ENCODE measurements around the gene HEATR3. TPM values are rescaled to one million over a fixed set of nuclear protein-coding genes. Genes with fewer than 3 reads are reported as not detected.

The HEATR3 gene
- total and polyA plus RNA-seq, 2 donors (not counting 1 experiment from before 2014, with no cell fraction given) = 18.0 to 21.0 TPM

- H3K27me3 ChIP-seq (replicated peaks in 1 of 4; ENCODE audit: control extremely low read depth in 1 of 4, control insufficient read depth in 3 of 4, insufficient read depth in 4 of 4, low read length in 3 of 4) = no peaks in the 10 kb centered on the region
- Mint-ChIP-seq H3K9me3 (ENCODE audit: insufficient read depth) (peaks cover 3% of the 10 kb centered on the region), H3K27me3 (no peaks in the 10 kb centered on the region), H3K4me3 (no peak overlapping the region), H3K27ac (no peak overlapping the region), H3K4me1 (peaks cover 7% of the 10 kb centered on the region)
- no CpG with 5 or more reads among the region's 1 CpG for WGBS (ENCODE audit: insufficient coverage)
- no peak overlapping the region for H3K4me3 ChIP-seq (ENCODE audit: control extremely low read depth in 1 of 5, extremely low read depth in 1 of 5, insufficient read depth in 1 of 5, low read depth in 2 of 5, low read length in 4 of 5)
- ChIA-PET POLR2A (no interaction called here), CTCF (no interaction called here)
- H3K79me2 ChIP-seq (ENCODE audit: control insufficient read depth, insufficient read depth, low read length) = no peaks in the 10 kb centered on the region
- ATAC-seq (ENCODE audit: low read depth) = no peak
- no peak for TF ChIP-seq CTCF (IDR thresholded peaks at IDR 0.05)
- TF ChIP-seq EZH2 (IDR thresholded peaks at IDR 0.05; ENCODE audit: borderline replicate concordance, insufficient read depth, low read depth, low read length, poor library complexity, severe bottlenecking) = no peak
- H3K9me3 ChIP-seq (ENCODE audit: control extremely low read depth in 1 of 3, control insufficient read depth in 2 of 3, insufficient read depth in 1 of 3, low read length in 2 of 3) = peaks cover 0 to 4% (median 0%) of the 10 kb centered on the region in 3 donors
- H3K9ac ChIP-seq (ENCODE audit: low read length) = no peak overlapping the region
- H3K36me3 ChIP-seq (replicated peaks in 1 of 2; ENCODE audit: control extremely low read depth in 1 of 2, control insufficient read depth in 1 of 2, extremely low read depth in 1 of 2, insufficient read depth in 2 of 2, low read length in 1 of 2) = no peaks in the 10 kb centered on the region
- no peak for DNase-seq
- no peaks in the 10 kb centered on the region for H3K4me1 ChIP-seq (ENCODE audit: control insufficient read depth in 2 of 2, insufficient read depth in 2 of 2, low read length in 2 of 2)
- H3K27ac ChIP-seq (ENCODE audit: low read length in 2 of 2) = no peak overlapping the region
- intact Hi-C loops (cut with micrococcal nuclease) = no loop called here
- H2AFZ ChIP-seq (ENCODE audit: insufficient read depth, low read depth, low read length, poor library complexity, severe bottlenecking) = no peak overlapping the region
- H4K20me1 ChIP-seq (ENCODE audit: control insufficient read depth, insufficient read depth, low read length, poor library complexity, severe bottlenecking) = no peaks in the 10 kb centered on the region
- H3K4me2 ChIP-seq (replicated peaks; ENCODE audit: low read depth, low read length, poor library complexity, severe bottlenecking) = no peak overlapping the region
These were observed 57.6 kb downstream of the HEATR3 start for GRCh38 chr16:50123417-50123816.

- Histone ChIP-seq H3K4me3 (ENCODE audit: control extremely low read depth in 1 of 5, extremely low read depth in 1 of 5, insufficient read depth in 1 of 5, low read depth in 2 of 5, low read length in 4 of 5) (no peak overlapping the region), H3K4me2 (replicated peaks; ENCODE audit: low read depth, low read length, poor library complexity, severe bottlenecking) (no peak overlapping the region), H4K20me1 (ENCODE audit: control insufficient read depth, insufficient read depth, low read length, poor library complexity, severe bottlenecking) (no peaks in the 10 kb centered on the region), H3K27ac (ENCODE audit: low read length in 2 of 2) (no peak overlapping the region), H2AFZ (ENCODE audit: insufficient read depth, low read depth, low read length, poor library complexity, severe bottlenecking) (no peak overlapping the region), H3K27me3 (replicated peaks in 1 of 4; ENCODE audit: control extremely low read depth in 1 of 4, control insufficient read depth in 3 of 4, insufficient read depth in 4 of 4, low read length in 3 of 4) (no peaks in the 10 kb centered on the region), H3K79me2 (ENCODE audit: control insufficient read depth, insufficient read depth, low read length) (no peaks in the 10 kb centered on the region), H3K4me1 (ENCODE audit: control insufficient read depth in 2 of 2, insufficient read depth in 2 of 2, low read length in 2 of 2) (no peaks in the 10 kb centered on the region), H3K9me3 (ENCODE audit: control extremely low read depth in 1 of 3, control insufficient read depth in 2 of 3, insufficient read depth in 1 of 3, low read length in 2 of 3) (peaks cover 0 to 4% (median 0%) of the 10 kb centered on the region in 3 donors), H3K36me3 (replicated peaks in 1 of 2; ENCODE audit: control extremely low read depth in 1 of 2, control insufficient read depth in 1 of 2, extremely low read depth in 1 of 2, insufficient read depth in 2 of 2, low read length in 1 of 2) (no peaks in the 10 kb centered on the region), H3K9ac (ENCODE audit: low read length) (no peak overlapping the region)
- 62% methylated on average over 1 of the region's 2 CpGs for WGBS (ENCODE audit: insufficient coverage)
- ChIA-PET POLR2A (no interaction called here), CTCF (no interaction called here)
- intact Hi-C loops (cut with micrococcal nuclease) = no loop called here
- Mint-ChIP-seq H3K27ac (no peak overlapping the region), H3K4me1 (peaks cover 7% of the 10 kb centered on the region), H3K4me3 (no peak overlapping the region), H3K27me3 (no peaks in the 10 kb centered on the region), H3K9me3 (ENCODE audit: insufficient read depth) (peaks cover 3% of the 10 kb centered on the region)
- DNase-seq (no peak), ATAC-seq (ENCODE audit: low read depth) (no peak)
- TF ChIP-seq CTCF (IDR thresholded peaks at IDR 0.05) (no peak), EZH2 (IDR thresholded peaks at IDR 0.05; ENCODE audit: borderline replicate concordance, insufficient read depth, low read depth, low read length, poor library complexity, severe bottlenecking) (no peak)
These were observed 59.0 kb downstream of the HEATR3 start for GRCh38 chr16:50124769-50125168.
